MM.1S (cell line): ENCODE results near the gene MAP3K15.

Source experiments
- CTCF ChIP-seq: fragments of 300-600 bp; sonication (generic); IDR thresholded peaks from 2 replicates; pipeline ENCODE4 v1.5.1; 2016; ENCODE audit warnings: antibody characterized with exemption, low read length, mixed read lengths
- EZH2 ChIP-seq: fragments of 300-600 bp; sonication (generic); optimal IDR thresholded peaks from 2 replicates; pipeline ENCODE3; 2017; ENCODE audit warnings: low read depth, mild to moderate bottlenecking, antibody characterized with exemption, low read length, mixed read lengths

- TF ChIP-seq CTCF (no peak), EZH2 (no peak)
Observed at GRCh38 chrX:19552793-19553192, 37.5 kb upstream of the MAP3K15 start.
